ENCODE data around the gene ANKRD33B. TPM values are rescaled to one million over a fixed set of nuclear protein-coding genes. Genes with fewer than 3 reads are reported as not detected.

The ANKRD33B gene
- total RNA-seq, 4 donors from 2014 or later, result 4.4 to 17.2 (median 5.9) TPM

DNA sequence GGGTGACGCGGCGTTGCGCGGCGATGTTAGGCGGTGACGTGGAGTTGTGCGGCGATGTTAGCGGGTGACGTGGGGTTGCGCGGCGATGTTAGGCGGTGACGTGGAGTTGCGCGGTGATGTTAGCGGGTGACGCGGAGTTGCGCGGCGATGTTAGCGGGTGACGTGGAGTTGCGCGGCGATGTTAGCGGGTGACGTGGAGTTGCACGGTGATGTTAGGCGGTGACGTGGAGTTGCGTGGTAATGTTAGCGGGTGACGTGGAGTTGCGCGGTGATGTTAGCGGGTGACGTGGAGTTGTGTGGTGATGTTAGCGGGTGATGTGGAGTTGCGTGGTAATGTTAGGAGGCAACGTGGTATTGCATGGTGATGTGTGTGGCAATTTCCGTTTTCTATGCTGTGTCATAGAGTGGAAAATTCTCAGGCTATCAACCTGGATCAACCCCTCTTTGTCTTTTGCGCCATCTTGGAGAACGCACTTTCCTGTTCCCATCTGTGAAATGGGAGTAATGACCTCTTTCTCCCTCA lies 76.0 kb downstream of the ANKRD33B start:
- H3K36me3 ChIP-seq, result no peaks in the 10 kb centered on the region
- H3K4me3 ChIP-seq, result no peak overlapping the region
- H3K9me3 ChIP-seq, result no peaks in the 10 kb centered on the region
- ATAC-seq, result no peak
- no peaks in the 10 kb centered on the region for H3K4me1 ChIP-seq
- TF ChIP-seq, protein P1, sequence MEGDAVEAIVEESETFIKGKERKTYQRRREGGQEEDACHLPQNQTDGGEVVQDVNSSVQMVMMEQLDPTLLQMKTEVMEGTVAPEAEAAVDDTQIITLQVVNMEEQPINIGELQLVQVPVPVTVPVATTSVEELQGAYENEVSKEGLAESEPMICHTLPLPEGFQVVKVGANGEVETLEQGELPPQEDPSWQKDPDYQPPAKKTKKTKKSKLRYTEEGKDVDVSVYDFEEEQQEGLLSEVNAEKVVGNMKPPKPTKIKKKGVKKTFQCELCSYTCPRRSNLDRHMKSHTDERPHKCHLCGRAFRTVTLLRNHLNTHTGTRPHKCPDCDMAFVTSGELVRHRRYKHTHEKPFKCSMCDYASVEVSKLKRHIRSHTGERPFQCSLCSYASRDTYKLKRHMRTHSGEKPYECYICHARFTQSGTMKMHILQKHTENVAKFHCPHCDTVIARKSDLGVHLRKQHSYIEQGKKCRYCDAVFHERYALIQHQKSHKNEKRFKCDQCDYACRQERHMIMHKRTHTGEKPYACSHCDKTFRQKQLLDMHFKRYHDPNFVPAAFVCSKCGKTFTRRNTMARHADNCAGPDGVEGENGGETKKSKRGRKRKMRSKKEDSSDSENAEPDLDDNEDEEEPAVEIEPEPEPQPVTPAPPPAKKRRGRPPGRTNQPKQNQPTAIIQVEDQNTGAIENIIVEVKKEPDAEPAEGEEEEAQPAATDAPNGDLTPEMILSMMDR (IDR thresholded peaks at IDR 0.05), result no peak
- TF ChIP-seq POLR2A (IDR thresholded peaks at IDR 0.05), result no peak
- no peak for TF ChIP-seq EP300 (IDR thresholded peaks at IDR 0.05)
- no peak for TF ChIP-seq POLR2AphosphoS5 (IDR thresholded peaks at IDR 0.05)
- H3K27ac ChIP-seq, result no peak overlapping the region
- peaks cover 38% of the 10 kb centered on the region for H3K27me3 ChIP-seq
- 90 to 97% methylated on average over 7 to 11 of the region's 48 CpGs for WGBS, 2 donors (ENCODE audit: low coverage in 1 of 2)

DNA sequence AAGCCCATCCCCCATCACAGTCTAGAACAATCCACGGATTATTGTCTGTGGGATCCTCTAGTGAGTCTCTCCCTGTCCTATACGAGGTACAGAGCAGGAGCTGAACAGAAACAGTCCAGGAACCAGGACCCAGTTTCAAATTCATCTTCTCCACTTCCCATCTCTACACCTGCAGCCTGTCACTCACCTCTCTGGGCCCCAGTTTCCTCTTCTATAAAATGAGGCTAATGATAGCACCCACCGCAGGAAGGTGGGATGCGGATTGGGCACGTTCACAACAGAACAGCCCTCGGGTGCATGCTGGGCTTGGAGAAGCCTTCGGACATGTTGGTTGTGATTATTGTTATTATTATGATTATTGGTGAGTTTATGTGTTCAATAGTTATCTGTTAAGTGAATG lies 78.5 kb downstream of the ANKRD33B start:
- H3K27ac ChIP-seq, result no peak overlapping the region
- peaks cover 18% of the 10 kb centered on the region for H3K27me3 ChIP-seq
- ATAC-seq, result no peak
- no peaks in the 10 kb centered on the region for H3K9me3 ChIP-seq
- H3K4me3 ChIP-seq, result no peak overlapping the region
- H3K4me1 ChIP-seq, result no peaks in the 10 kb centered on the region
- TF ChIP-seq POLR2AphosphoS5 (IDR thresholded peaks at IDR 0.05) (no peak), EP300 (IDR thresholded peaks at IDR 0.05) (no peak), POLR2A (IDR thresholded peaks at IDR 0.05) (no peak)
- TF ChIP-seq, protein P1 (IDR thresholded peaks at IDR 0.05), result no peak
- no peaks in the 10 kb centered on the region for H3K36me3 ChIP-seq
- WGBS, 2 donors (ENCODE audit: low coverage in 1 of 2), result 51 to 72% methylated on average over 7 of the region's 7 CpGs

DNA sequence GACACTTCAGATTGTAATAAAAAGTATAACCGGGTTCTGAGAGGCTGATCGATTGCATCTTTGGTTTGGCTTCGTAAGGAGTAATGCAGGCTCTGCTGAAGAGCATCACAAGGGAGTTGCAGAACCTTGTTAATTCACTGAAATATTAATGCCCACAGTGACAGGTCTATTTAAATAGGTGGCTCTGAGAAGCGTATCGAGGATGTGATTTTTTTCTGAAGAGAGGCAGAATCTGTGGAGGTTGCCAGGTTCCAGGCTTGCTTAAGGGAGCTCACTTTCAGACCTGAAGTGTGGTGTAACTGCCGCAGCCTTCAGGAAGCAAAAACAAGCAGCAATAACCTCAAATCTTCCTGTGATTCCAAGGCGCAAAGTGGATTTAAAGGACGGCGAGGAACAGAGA lies 80.3 kb downstream of the ANKRD33B start:
- TF ChIP-seq, protein P1 (IDR thresholded peaks at IDR 0.05), result no peak
- TF ChIP-seq POLR2A (IDR thresholded peaks at IDR 0.05) (no peak), EP300 (IDR thresholded peaks at IDR 0.05) (no peak), POLR2AphosphoS5 (IDR thresholded peaks at IDR 0.05) (no peak)
- Histone ChIP-seq H3K36me3 (peaks cover 0 to under 1% of the 10 kb centered on the region in 2 donors), H3K9me3 (no peaks in the 10 kb centered on the region), H3K4me3 (no peak overlapping the region), H3K4me1 (no peaks in the 10 kb centered on the region), H3K27ac (no peak overlapping the region), H3K27me3 (peaks cover 30% of the 10 kb centered on the region)
- no peak for ATAC-seq
- 56 to 57% methylated on average over 7 to 8 of the region's 9 CpGs for WGBS, 2 donors (ENCODE audit: low coverage in 1 of 2)

DNA sequence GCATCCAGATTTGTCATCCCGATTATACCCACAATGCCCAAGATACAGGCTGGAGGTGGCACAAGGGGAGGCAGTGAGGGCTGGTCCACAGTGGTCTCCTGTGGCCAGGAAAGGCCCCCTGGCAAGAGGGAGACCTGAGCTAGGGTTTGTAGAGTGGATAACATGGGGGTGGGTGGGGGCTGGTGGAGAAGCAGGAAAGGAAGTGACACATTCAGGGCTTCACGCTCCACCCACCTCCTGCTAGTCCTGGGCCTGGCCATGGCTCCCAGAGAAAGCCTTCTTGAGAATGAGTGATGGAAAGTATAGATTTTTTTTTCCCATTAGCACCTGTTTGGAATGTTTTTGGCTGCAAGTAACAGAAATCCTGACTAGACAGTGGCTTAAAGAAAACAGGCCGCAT lies 81.3 kb downstream of the ANKRD33B start:
- WGBS, 2 donors (ENCODE audit: low coverage in 1 of 2), result 40% methylated on average over 1 of the region's 3 CpGs; no CpG with 5 or more reads in 1 of the 2 donors
- ATAC-seq, result no peak
- no peak for TF ChIP-seq POLR2A (IDR thresholded peaks at IDR 0.05)
- TF ChIP-seq, protein P1 (IDR thresholded peaks at IDR 0.05), result no peak
- no peak for TF ChIP-seq EP300 (IDR thresholded peaks at IDR 0.05)
- no peak for TF ChIP-seq POLR2AphosphoS5 (IDR thresholded peaks at IDR 0.05)

DNA sequence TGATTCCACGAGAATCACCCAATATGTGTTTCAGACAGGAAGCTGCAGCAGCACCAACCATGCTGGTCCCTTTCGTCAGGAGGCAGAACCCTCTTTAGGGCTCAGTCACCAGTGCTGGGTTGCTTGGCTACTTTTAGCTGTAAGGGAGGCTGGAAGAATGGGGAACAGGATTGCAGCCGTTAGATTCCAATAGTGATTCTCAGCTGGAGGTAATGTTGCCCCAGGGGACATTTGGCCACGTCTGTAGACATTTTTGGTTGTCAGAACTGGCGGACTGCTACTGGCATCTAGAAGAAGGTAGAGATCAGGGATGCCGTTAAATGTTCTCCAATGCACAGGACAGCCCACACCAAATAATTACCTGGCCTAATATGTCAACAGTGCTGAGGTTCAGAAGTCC lies 81.8 kb downstream of the ANKRD33B start:
- H3K4me3 ChIP-seq, result no peak overlapping the region
- no peak for ATAC-seq
- H3K4me1 ChIP-seq, result no peaks in the 10 kb centered on the region
- H3K9me3 ChIP-seq, result no peaks in the 10 kb centered on the region
- peaks cover 0 to 6% of the 10 kb centered on the region in 2 donors for H3K36me3 ChIP-seq
- WGBS, 2 donors (ENCODE audit: low coverage in 1 of 2), result 50 to 86% methylated on average over 3 to 4 of the region's 6 CpGs
- no peak overlapping the region for H3K27ac ChIP-seq
- H3K27me3 ChIP-seq, result peaks cover 45% of the 10 kb centered on the region
- TF ChIP-seq EP300 (IDR thresholded peaks at IDR 0.05), result no peak
- no peak for TF ChIP-seq POLR2A (IDR thresholded peaks at IDR 0.05)
- TF ChIP-seq, protein P1 (IDR thresholded peaks at IDR 0.05), result no peak
- no peak for TF ChIP-seq POLR2AphosphoS5 (IDR thresholded peaks at IDR 0.05)

More for the DNA sequence above, 81.3 kb downstream of the ANKRD33B start:
- H3K4me1 ChIP-seq, result no peaks in the 10 kb centered on the region
- no peaks in the 10 kb centered on the region for H3K9me3 ChIP-seq
- H3K27me3 ChIP-seq, result peaks cover 40% of the 10 kb centered on the region
- H3K4me3 ChIP-seq, result no peak overlapping the region
- peaks cover 0 to 6% of the 10 kb centered on the region in 2 donors for H3K36me3 ChIP-seq
- H3K27ac ChIP-seq, result no peak overlapping the region
